ENCODE results near the gene NCAPD2.

Gene NCAPD2

GRCh38 chr12:6542209-6543009 lies 48.5 kb downstream of the NCAPD2 start:
- no peak for TF ChIP-seq CTCF (IDR thresholded peaks at IDR 0.05)

GRCh38 chr12:6546016-6546415 lies 52.1 kb downstream of the NCAPD2 start:
- no peak for TF ChIP-seq CTCF (IDR thresholded peaks at IDR 0.05)

- TF ChIP-seq CTCF (IDR thresholded peaks at IDR 0.05): no peak
These were observed 53.7 kb downstream of the NCAPD2 start for GRCh38 chr12:6547566-6547965.

GRCh38 chr12:6547987-6548386 lies 54.1 kb downstream of the NCAPD2 start:
- no peak for TF ChIP-seq CTCF (IDR thresholded peaks at IDR 0.05)

- no peak for TF ChIP-seq CTCF (IDR thresholded peaks at IDR 0.05)
These were observed 54.7 kb downstream of the NCAPD2 start for GRCh38 chr12:6548556-6548955.

- TF ChIP-seq CTCF (IDR thresholded peaks at IDR 0.05): no peak
These were observed 55.2 kb downstream of the NCAPD2 start for GRCh38 chr12:6548966-6549683.

GRCh38 chr12:6549684-6550151 lies 55.8 kb downstream of the NCAPD2 start:
- TF ChIP-seq CTCF (IDR thresholded peaks at IDR 0.05): no peak
